GM18499 (cell line): ENCODE results near the gene HLA-E.

Experiments
- ATAC-seq: cut with Tn5 transposase; IDR thresholded peaks from one replicate; pipeline ENCODE4 v1.9.1; 2021; ENCODE audit warnings: moderate number of reproducible peaks; ENCODE audit not compliant: insufficient read depth, unreplicated experiment

The HLA-E gene

DNA sequence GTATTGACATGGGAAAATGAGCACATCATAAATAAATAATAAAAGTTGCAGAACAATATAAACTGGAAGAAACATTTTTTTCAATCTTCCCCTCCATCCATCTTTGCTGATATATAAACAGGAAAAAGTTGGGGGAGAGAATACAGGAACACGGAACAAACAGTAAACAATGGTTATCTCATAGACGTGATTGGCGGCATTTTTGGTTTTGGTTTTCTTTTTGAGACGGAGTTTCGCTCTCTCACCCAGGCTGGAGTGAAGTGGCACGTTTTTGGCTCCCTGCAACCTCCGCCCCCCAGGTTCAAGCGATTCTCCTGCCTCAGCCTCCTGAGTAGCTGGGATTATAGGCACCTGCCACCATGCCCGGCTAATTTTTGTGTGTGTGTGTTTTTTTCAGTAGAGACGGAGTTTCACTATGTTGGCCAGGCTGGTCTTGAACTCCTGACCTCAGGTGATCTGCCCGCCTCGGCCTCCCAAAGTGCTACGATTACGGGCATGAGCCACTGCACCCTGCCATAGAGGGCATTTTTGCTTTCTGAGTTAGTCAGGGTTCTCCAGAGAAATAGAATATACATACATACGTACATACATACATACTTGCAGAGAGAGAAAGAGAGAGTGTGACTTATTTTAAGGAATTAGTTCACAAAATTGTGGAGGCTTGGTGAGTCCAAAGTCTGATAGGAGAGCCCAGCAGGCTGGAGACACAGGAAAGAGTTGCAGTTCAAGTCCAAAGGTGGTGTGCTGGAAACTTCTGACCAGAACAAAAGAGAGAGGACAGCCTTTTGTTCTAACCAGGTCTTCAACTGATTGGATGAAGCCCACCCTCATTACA, 44.4 kb downstream of the HLA-E start:
- no peak for ATAC-seq

DNA sequence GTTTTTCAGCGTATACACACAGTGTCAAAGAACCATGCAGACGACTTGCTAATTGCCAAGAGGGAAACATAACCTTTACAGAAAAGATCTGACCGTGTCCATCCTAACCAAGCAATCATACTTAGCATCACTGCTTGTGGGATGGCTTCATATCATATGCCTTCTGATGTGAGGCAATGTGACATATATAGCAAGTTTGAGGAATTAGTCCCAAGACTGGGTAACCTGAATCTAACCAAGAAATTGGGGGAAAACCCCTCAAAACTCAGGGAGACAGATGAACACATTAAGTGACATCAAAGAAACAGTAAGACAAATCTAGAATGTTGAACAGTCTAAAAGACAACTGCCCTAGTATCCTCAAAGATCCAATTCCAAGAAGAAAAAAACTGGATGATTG, 48.6 kb downstream of the HLA-E start:
- ATAC-seq: no peak

DNA sequence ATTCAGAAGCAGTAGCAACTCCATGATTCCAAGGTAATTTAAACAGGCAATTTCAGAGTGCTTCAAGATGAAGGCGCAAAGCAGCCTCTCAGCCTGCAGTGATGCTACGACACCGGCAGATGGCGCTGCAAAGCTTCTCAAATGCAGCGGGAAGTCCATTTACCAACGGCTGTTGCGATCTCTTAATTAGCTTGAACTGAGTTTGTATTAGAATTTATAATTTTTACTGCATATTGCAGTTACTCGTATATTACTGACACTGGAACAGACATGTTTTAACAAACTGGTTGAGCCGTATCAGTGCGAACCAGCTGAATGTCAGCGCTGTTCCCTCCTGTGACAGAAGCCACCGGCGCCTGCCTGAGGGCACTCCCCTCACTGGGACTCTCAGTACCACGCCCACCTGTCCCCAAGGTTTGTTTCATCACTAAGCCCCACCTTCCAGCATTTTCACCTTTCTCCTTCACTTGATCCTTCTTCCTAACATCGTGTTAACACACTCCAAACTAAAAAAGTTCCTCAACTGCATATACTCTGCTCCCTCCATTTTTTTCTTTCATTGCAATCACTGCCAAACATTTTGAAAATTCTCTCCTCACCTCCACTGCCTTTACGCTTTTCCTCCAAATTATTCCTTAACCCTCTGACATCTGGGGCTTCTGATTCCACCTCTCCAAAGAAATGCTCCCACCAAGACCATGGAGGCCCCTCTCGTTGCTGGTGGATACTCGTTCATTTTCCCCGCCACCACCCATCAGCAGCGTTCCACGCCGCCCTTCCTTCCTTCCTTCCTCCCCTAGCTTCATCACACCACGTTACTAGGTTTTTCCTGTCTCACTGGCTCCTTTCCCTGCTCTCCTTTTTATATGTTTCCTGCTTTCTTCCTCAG, 52.5 kb downstream of the HLA-E start:
- ATAC-seq: no peak

- ATAC-seq: no peak
These were observed 53.1 kb downstream of the HLA-E start for GRCh38 chr6:30542404-30542725.

GRCh38 chr6:30542915-30543314, 53.6 kb downstream of the HLA-E start:
- no peak for ATAC-seq
